Measurements from ENCODE around the gene PPM1K. TPM values are rescaled to one million over a fixed set of nuclear protein-coding genes. Genes with fewer than 3 reads are reported as not detected.
"Not testable (repeated sequence)": the region's sequence is repeated elsewhere in the genome, so short reads cannot be mapped to it uniquely, and the experiment has no call there.

Gene PPM1K
- polyA plus RNA-seq, 1 experiment = 9.0 TPM

DNA sequence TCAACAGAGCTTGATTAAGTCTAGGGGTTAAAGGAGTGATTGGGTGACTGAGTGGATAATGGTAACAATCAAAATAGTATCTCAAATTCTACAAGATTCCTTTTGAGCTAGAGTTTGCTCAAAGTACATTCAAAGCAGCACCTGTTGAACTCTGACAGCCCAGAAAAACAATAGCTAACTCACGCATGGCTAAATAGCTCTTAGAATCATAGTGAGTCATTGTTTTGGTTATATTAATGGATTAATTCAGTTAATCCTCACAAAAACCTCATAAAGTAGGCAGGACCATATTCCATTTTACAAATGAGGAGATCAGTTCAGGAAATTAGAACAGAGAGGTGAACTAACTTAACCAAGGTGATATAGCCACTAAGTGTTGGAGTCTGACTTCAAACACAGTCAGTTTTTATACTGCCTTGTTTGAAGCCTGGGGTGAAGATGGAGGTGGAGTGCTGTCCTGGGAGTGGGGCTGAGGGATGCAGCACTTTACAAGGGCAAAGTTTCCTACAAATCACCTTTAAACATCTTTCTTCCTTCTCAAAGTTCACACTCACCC lies 35.9 kb upstream of the PPM1K start:
- ChIA-PET POLR2A (no interaction called here), CTCF (interaction anchor here (0.6 to 1.4 kb wide), 3 partner anchors 14 to 627 kb away, joined by 3 to 4 read pairs (median 3); no protein-coding TSS in a partner anchor)
- no peaks in the 10 kb centered on the region for H3K36me3 ChIP-seq (ENCODE audit: control insufficient read depth, insufficient read depth, low read length)
- DNase-seq (ENCODE audit: low read depth) = no peak
- no peaks in the 10 kb centered on the region; the same call in 1 of the 2 replicates for H3K27me3 ChIP-seq (ENCODE audit: control insufficient read depth, insufficient read depth, low read length)
- TF ChIP-seq, protein P1, sequence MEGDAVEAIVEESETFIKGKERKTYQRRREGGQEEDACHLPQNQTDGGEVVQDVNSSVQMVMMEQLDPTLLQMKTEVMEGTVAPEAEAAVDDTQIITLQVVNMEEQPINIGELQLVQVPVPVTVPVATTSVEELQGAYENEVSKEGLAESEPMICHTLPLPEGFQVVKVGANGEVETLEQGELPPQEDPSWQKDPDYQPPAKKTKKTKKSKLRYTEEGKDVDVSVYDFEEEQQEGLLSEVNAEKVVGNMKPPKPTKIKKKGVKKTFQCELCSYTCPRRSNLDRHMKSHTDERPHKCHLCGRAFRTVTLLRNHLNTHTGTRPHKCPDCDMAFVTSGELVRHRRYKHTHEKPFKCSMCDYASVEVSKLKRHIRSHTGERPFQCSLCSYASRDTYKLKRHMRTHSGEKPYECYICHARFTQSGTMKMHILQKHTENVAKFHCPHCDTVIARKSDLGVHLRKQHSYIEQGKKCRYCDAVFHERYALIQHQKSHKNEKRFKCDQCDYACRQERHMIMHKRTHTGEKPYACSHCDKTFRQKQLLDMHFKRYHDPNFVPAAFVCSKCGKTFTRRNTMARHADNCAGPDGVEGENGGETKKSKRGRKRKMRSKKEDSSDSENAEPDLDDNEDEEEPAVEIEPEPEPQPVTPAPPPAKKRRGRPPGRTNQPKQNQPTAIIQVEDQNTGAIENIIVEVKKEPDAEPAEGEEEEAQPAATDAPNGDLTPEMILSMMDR (IDR thresholded peaks at IDR 0.05; ENCODE audit: insufficient read depth, low read depth, low read length) = no peak
- H3K4me3 ChIP-seq (ENCODE audit: low read depth, low read length) = no peak overlapping the region

DNA sequence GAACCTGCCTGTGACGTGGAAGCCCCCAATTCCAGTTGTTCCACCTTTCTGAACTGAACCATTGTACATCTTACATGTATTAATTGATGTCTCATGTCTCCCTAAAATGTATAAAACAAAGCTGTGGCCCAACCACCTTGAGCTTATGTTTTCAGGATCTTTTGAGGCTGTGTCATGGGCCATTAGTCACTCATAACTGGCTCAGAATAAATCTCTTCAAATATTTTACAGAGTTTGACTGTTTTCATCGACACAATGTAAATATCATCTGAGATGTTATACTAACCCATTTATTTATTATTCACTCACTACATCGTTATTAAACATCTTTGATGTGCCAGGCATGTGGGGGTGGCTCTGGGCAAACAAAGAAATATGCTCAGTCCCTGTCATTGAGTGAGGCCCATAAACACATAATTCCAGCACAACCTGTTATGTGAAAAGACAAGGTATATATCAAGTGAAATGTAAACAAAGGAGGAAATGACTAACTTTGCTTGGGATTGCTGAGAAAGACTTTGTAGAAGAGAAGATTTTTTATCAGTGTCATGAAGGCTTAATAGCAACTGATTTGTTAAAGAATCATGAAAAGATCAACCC lies 34.5 kb upstream of the PPM1K start:
- POLR2A ChIA-PET = no interaction called here

DNA sequence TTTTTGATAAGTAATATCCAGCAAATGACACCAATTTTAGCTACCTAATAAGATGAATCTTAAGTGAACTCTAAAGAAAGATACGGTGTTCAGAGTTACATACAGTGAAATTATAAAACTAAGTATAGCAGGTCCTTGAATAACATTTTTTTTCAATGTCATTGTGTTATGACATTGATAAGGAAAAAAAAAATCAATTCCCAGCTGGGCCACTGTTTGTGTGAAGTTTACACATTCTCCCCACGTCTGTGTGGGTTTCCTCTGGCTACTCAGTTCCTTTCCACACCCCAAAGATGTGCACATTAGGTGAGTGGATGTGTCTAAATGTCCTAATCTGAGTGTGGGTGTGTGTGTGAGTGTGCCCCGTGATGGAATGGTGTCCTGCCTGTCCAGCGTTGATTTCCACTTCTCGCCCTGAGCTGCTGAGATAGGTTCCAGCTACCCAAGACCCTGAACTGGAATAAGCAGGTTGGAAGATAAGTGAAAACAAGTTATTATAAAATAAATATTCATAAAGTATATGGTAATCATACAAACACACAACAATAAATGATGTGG lies 31.2 kb upstream of the PPM1K start:
- Histone ChIP-seq H3K4me3 (ENCODE audit: low read depth, low read length) (no peak overlapping the region), H3K27me3 (ENCODE audit: control insufficient read depth, insufficient read depth, low read length) (no peaks in the 10 kb centered on the region; the same call in 1 of the 2 replicates), H3K36me3 (ENCODE audit: control insufficient read depth, insufficient read depth, low read length) (no peaks in the 10 kb centered on the region)
- TF ChIP-seq, protein P1 (IDR thresholded peaks at IDR 0.05; ENCODE audit: insufficient read depth, low read depth, low read length) = no peak
- CTCF ChIA-PET = interaction anchor here (0.8 kb wide), 2 partner anchors 18 to 342 kb away, joined by 3 to 4 read pairs; no protein-coding TSS in a partner anchor
- no peak for DNase-seq (ENCODE audit: low read depth)
- POLR2A ChIA-PET = no interaction called here

More for the DNA sequence above, 34.5 kb upstream of the PPM1K start:
- TF ChIP-seq, protein P1 (IDR thresholded peaks at IDR 0.05; ENCODE audit: insufficient read depth, low read depth, low read length) = no peak
- no peak for DNase-seq (ENCODE audit: low read depth)
- H3K36me3 ChIP-seq (ENCODE audit: control insufficient read depth, insufficient read depth, low read length) = no peaks in the 10 kb centered on the region
- H3K4me3 ChIP-seq (ENCODE audit: low read depth, low read length) = no peak overlapping the region
- CTCF ChIA-PET = no interaction called here
- H3K27me3 ChIP-seq (ENCODE audit: control insufficient read depth, insufficient read depth, low read length) = no peaks in the 10 kb centered on the region; the same call in 1 of the 2 replicates

DNA sequence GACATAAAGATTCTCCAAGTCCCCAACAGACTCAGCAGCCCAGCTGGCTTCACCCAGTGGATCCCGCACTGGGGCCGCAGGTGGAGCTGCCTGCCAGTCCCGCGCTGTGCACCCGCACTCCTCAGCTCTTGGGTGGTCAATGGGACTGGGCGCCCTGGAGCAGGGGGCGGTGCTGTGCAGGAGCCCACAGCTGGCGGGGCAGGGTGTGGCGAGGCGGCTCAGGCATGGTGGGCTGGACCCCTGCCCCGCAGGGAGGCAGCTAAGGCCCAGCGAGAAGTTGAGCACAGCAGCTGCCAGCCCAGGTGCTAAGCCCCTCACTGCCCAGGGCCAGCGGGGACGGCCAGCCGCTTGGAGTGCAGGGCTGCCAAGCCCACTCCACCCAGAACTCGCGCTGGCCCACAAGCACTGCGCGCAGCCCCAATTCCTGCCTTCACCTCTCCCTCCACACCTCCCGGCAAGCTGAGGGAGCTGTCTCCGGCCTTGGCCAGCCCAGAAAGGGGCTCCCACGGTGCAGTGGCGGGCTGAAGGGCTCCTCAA lies 28.8 kb upstream of the PPM1K start:
- CTCF ChIA-PET; H3K27me3 ChIP-seq (ENCODE audit: control insufficient read depth, insufficient read depth, low read length); H3K36me3 ChIP-seq (ENCODE audit: control insufficient read depth, insufficient read depth, low read length); H3K4me3 ChIP-seq (ENCODE audit: low read depth, low read length); POLR2A ChIA-PET; DNase-seq (ENCODE audit: low read depth): not testable (repeated sequence)

DNA sequence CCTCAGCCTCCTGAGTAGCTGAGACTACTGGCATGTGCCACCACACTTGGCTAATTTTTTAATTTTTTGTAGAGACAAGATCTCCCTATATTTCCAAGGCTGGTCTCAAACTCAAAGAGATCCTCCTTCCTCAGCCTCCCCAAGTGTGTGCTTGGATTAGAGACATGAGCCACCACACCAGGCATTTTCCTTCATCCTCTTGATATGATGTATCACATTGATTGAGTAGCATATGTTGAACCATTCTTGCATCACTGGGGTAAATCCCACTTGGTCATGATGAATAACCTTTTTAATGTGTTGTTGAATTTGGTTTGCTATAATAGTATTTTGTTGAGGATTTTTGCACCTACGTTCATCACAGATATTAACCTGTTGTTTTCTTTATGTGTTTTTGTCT lies 24.2 kb upstream of the PPM1K start:
- Histone ChIP-seq H3K27me3 (ENCODE audit: control insufficient read depth, insufficient read depth, low read length) (no peaks in the 10 kb centered on the region), H3K4me3 (ENCODE audit: low read depth, low read length) (no peak overlapping the region), H3K36me3 (ENCODE audit: control insufficient read depth, insufficient read depth, low read length) (no peaks in the 10 kb centered on the region)
- DNase-seq (ENCODE audit: low read depth) = no peak
- ChIA-PET POLR2A (no interaction called here), CTCF (no interaction called here)
- TF ChIP-seq, protein P1 (IDR thresholded peaks at IDR 0.05; ENCODE audit: insufficient read depth, low read depth, low read length) = no peak
